ENCODE measurements around the gene MYO9A. TPM values are rescaled to one million over a fixed set of nuclear protein-coding genes. Genes with fewer than 3 reads are reported as not detected.

The MYO9A gene
- total RNA-seq, 1 donor from 2014 or later, result 111 TPM

- Mint-ChIP-seq H3K4me1 (ENCODE audit: low read depth, unreplicated experiment) (no peaks in the 10 kb centered on the region), H3K9me3 (ENCODE audit: unreplicated experiment) (no peaks in the 10 kb centered on the region), H3K4me3 (ENCODE audit: unreplicated experiment) (no peak overlapping the region), H3K27ac (ENCODE audit: unreplicated experiment) (no peak overlapping the region), H3K36me3 (ENCODE audit: unreplicated experiment) (no peaks in the 10 kb centered on the region), H3K27me3 (ENCODE audit: unreplicated experiment) (peaks cover 2% of the 10 kb centered on the region)
- DNase-seq, result no peak
- TF ChIP-seq, protein P1, sequence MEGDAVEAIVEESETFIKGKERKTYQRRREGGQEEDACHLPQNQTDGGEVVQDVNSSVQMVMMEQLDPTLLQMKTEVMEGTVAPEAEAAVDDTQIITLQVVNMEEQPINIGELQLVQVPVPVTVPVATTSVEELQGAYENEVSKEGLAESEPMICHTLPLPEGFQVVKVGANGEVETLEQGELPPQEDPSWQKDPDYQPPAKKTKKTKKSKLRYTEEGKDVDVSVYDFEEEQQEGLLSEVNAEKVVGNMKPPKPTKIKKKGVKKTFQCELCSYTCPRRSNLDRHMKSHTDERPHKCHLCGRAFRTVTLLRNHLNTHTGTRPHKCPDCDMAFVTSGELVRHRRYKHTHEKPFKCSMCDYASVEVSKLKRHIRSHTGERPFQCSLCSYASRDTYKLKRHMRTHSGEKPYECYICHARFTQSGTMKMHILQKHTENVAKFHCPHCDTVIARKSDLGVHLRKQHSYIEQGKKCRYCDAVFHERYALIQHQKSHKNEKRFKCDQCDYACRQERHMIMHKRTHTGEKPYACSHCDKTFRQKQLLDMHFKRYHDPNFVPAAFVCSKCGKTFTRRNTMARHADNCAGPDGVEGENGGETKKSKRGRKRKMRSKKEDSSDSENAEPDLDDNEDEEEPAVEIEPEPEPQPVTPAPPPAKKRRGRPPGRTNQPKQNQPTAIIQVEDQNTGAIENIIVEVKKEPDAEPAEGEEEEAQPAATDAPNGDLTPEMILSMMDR (IDR thresholded peaks at IDR 0.05; ENCODE audit: partially characterized antibody, unreplicated experiment), result no peak
Measured at GRCh38 chr15:71957026-71957425, 160.9 kb downstream of the MYO9A start.

DNA sequence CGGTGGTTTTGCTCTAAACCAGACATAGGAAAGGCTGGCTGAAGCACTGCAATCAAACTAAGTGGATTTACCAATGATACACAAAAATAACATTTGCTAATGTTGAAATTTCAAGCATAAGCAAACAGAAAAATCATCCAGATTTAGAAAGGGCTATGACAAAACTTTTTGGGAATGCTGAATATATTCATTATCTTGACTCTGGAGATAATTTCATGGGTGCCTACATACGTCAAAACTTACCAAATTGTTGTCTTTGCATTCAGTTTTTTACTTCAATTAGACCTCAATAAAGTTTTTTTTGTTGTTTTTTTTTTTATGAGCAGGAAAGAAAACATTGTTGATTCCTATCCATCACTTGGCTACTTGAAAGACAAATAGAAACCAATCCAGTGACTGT, 166.8 kb downstream of the MYO9A start:
- Mint-ChIP-seq H3K27me3 (ENCODE audit: unreplicated experiment) (no peaks in the 10 kb centered on the region), H3K4me3 (ENCODE audit: unreplicated experiment) (no peak overlapping the region)

DNA sequence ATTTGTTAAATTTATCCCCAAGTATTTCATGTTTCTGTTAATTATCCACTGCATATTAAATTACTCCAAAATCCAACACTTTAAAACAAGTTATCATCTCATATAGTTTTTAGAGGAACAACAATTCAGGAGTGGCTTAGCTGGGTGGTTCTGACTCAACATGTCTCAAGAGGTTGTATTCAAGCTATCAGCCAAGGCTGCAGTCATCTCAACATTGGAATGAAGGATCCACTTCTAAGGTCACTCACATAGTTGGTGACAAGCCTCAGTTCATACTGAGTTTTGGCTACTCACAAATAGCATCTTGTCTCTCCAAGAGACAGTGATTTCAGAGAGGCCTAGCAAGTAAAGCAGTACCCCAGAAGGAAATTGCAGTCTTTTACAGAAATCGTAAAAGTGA, 172.9 kb downstream of the MYO9A start:
- Mint-ChIP-seq H3K27ac (ENCODE audit: unreplicated experiment) (no peak overlapping the region), H3K27me3 (ENCODE audit: unreplicated experiment) (no peaks in the 10 kb centered on the region), H3K36me3 (ENCODE audit: unreplicated experiment) (no peaks in the 10 kb centered on the region), H3K4me3 (ENCODE audit: unreplicated experiment) (no peak overlapping the region), H3K9me3 (ENCODE audit: unreplicated experiment) (no peaks in the 10 kb centered on the region), H3K4me1 (ENCODE audit: low read depth, unreplicated experiment) (no peaks in the 10 kb centered on the region)
- TF ChIP-seq, protein P1 (IDR thresholded peaks at IDR 0.05; ENCODE audit: partially characterized antibody, unreplicated experiment), result no peak
- DNase-seq, result no peak

More for the DNA sequence above, 166.8 kb downstream of the MYO9A start:
- Mint-ChIP-seq H3K36me3 (ENCODE audit: unreplicated experiment) (no peaks in the 10 kb centered on the region), H3K27ac (ENCODE audit: unreplicated experiment) (no peak overlapping the region), H3K4me1 (ENCODE audit: low read depth, unreplicated experiment) (no peaks in the 10 kb centered on the region), H3K9me3 (ENCODE audit: unreplicated experiment) (no peaks in the 10 kb centered on the region)
- DNase-seq, result no peak
- TF ChIP-seq, protein P1 (IDR thresholded peaks at IDR 0.05; ENCODE audit: partially characterized antibody, unreplicated experiment), result no peak

- Mint-ChIP-seq H3K4me1 (ENCODE audit: low read depth, unreplicated experiment) (no peaks in the 10 kb centered on the region), H3K27me3 (ENCODE audit: unreplicated experiment) (no peaks in the 10 kb centered on the region), H3K27ac (ENCODE audit: unreplicated experiment) (no peak overlapping the region), H3K4me3 (ENCODE audit: unreplicated experiment) (no peak overlapping the region), H3K36me3 (ENCODE audit: unreplicated experiment) (no peaks in the 10 kb centered on the region), H3K9me3 (ENCODE audit: unreplicated experiment) (no peaks in the 10 kb centered on the region)
- TF ChIP-seq, protein P1 (IDR thresholded peaks at IDR 0.05; ENCODE audit: partially characterized antibody, unreplicated experiment), result no peak
- DNase-seq, result no peak
Measured at GRCh38 chr15:71943806-71944205, 174.1 kb downstream of the MYO9A start.

GRCh38 chr15:71939981-71940588, 177.9 kb downstream of the MYO9A start:
- Mint-ChIP-seq H3K27ac (ENCODE audit: unreplicated experiment) (no peak overlapping the region), H3K36me3 (ENCODE audit: unreplicated experiment) (no peaks in the 10 kb centered on the region), H3K4me3 (ENCODE audit: unreplicated experiment) (no peak overlapping the region), H3K4me1 (ENCODE audit: low read depth, unreplicated experiment) (no peaks in the 10 kb centered on the region), H3K9me3 (ENCODE audit: unreplicated experiment) (no peaks in the 10 kb centered on the region), H3K27me3 (ENCODE audit: unreplicated experiment) (no peaks in the 10 kb centered on the region)
- TF ChIP-seq, protein P1 (IDR thresholded peaks at IDR 0.05; ENCODE audit: partially characterized antibody, unreplicated experiment), result no peak
- DNase-seq, result no peak
